Panc1 (cell line): ENCODE measurements around the gene STAC. TPM values are rescaled to one million over a fixed set of nuclear protein-coding genes. Genes with fewer than 3 reads are reported as not detected.

Experiments
- ATAC-seq: fragments of 200-7000 bp; cut with Tn5 transposase; 2 replicates; pipeline ENCODE4 v1.9.1; 2020; ENCODE audit warnings: mild to moderate bottlenecking, moderate library complexity
- BruUV-seq: library from RNA; stranded (reverse); fragments of 400-500 nt; replicated peaks from 2 replicates; lab custom pipeline; 2021; lab: Mats Ljungman, UMichigan
- CTCF ChIA-PET: fragments of 300-600 bp; sonication (Branson Sonifier 250); formaldehyde crosslinking; loops from one replicate; lab custom pipeline; 2022; ENCODE audit warnings: antibody characterized with exemption; lab: Charles Lee
- POLR2A ChIA-PET: fragments of 300-600 bp; sonication (Branson Sonifier 250); formaldehyde crosslinking; loops from one replicate; lab custom pipeline; 2022; ENCODE audit warnings: antibody characterized with exemption; lab: Charles Lee
- DNase-seq: peaks from one replicate; pipeline ENCODE4 v3.0.0-alpha.2; 2010; ENCODE audit warnings: low read depth, low spot score
- H3K27ac ChIP-seq: 2 replicates; pipeline ENCODE4 v1.5.1; 2011; ENCODE audit warnings: mild to moderate bottlenecking, low read length, inconsistent platforms
- H3K27me3 ChIP-seq: fragments of 200-500 bp; sonication (Bioruptor generic); 2 replicates; pipeline ENCODE4 v1.6.0; 2014; ENCODE audit warnings: low read length, inconsistent platforms; ENCODE audit not compliant: control insufficient read depth, insufficient read depth
- H3K36me3 ChIP-seq: fragments of 200-500 bp; sonication (Bioruptor generic); 2 replicates; pipeline ENCODE4 v1.5.1; 2014; ENCODE audit warnings: inconsistent platforms, mild to moderate bottlenecking, low read length, moderate library complexity; ENCODE audit not compliant: control insufficient read depth, insufficient read depth
- H3K4me1 ChIP-seq: 2 replicates; pipeline ENCODE4 v1.5.1; 2011; ENCODE audit warnings: inconsistent platforms, mild to moderate bottlenecking, low read length, moderate library complexity; ENCODE audit not compliant: control insufficient read depth, insufficient read depth
- H3K4me3 ChIP-seq, 2 experiments: 2 replicates each; pipeline ENCODE4 v1.5.1; 2011 to 2012; ENCODE audit warnings: low read depth in 2 of 2, low read length in 2 of 2, mild to moderate bottlenecking in 2 of 2, inconsistent platforms in 1 of 2, moderate library complexity in 1 of 2
- H3K9me3 ChIP-seq: fragments of 200-500 bp; sonication (Bioruptor generic); 2 replicates; pipeline ENCODE4 v1.5.1; 2014; ENCODE audit warnings: low read depth, mild to moderate bottlenecking, inconsistent platforms, low read length, moderate library complexity; ENCODE audit not compliant: control insufficient read depth, insufficient read depth
- POLR2AphosphoS5 ChIP-seq: IDR thresholded peaks from 2 replicates; pipeline ENCODE4 v1.6.1; 2012; ENCODE audit warnings: mild to moderate bottlenecking, low read depth, low read length, moderate library complexity
- SIN3A ChIP-seq: IDR thresholded peaks from 2 replicates; pipeline ENCODE4 v1.6.1; 2012; ENCODE audit warnings: low read depth, mild to moderate bottlenecking, low read length, moderate library complexity, borderline replicate concordance; ENCODE audit not compliant: insufficient read depth
- TCF7L2 ChIP-seq: IDR thresholded peaks from 2 replicates; pipeline ENCODE4 v1.6.1; 2011; ENCODE audit warnings: mild to moderate bottlenecking, low read depth, low read length, inconsistent platforms
- in situ Hi-C: cut with HindIII; loops from 2 replicates; pipeline ENCODE4 v1.10.0; 2016; ENCODE audit warnings: low sequenced_read_pairs, low pct_unique_long_range_greater_than_20kb
- intact Hi-C: fragments of 100-400 bp; cut with micrococcal nuclease; formaldehyde crosslinking; loops from one replicate; pipeline ENCODE4 v1.10.0; 2022; ENCODE audit not compliant: unreplicated experiment
- total RNA-seq: library from RNA; stranded (reverse); gene quantifications from one replicate; pipeline ENCODE4 v1.2.1, GENCODE V29; 2021; ENCODE audit not compliant: unreplicated experiment
- TF ChIP-seq, protein P1 (sequence below): fragments of 450-650 bp; IDR thresholded peaks from 2 replicates; pipeline ENCODE4 v1.5.1; 2017; ENCODE audit warnings: mild to moderate bottlenecking
- TF ChIP-seq, protein P2 (sequence below), 2 experiments: IDR thresholded peaks; 2 replicates each; pipeline ENCODE4 v1.6.1; 2011 to 2012; ENCODE audit warnings: low read depth in 2 of 2, control low read depth in 1 of 2, low read length in 1 of 2, mild to moderate bottlenecking in 1 of 2, moderate library complexity in 1 of 2; ENCODE audit not compliant: insufficient read depth in 1 of 2

Gene STAC
- total RNA-seq, 1 experiment from 2014 or later, result 18.8 TPM

DNA sequence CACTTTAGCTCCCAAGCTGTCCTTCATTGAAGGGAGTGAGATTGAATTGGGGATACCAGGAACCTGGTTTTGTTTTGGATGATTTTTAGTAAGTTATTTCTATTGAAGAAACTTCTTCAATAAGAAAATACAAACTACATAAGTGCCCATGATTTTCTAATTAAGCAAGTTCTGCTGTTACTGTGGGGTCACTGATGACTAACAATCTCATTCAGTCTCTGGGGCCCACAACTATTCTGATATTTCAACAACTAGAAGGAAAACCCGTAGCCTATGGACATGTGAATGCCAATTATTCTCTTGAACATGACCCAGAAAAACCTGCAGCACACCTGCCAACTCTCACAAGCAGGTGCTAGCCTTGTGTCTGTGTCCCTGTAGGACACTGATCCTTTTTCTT lies 199.4 kb downstream of the STAC start:
- H3K4me1 ChIP-seq, result no peaks in the 10 kb centered on the region
- H3K27me3 ChIP-seq, result no peaks in the 10 kb centered on the region
- no peak overlapping the region for H3K27ac ChIP-seq
- no peaks in the 10 kb centered on the region for H3K9me3 ChIP-seq
- POLR2A ChIA-PET, result no interaction called here
- H3K4me3 ChIP-seq, result no peak overlapping the region
- DNase-seq (no peak), ATAC-seq (no peak)
- H3K36me3 ChIP-seq, result no peaks in the 10 kb centered on the region
- in situ Hi-C loops (no loop called here), intact Hi-C loops (no loop called here)
- CTCF ChIA-PET, result no interaction called here
- TF ChIP-seq, protein P1, sequence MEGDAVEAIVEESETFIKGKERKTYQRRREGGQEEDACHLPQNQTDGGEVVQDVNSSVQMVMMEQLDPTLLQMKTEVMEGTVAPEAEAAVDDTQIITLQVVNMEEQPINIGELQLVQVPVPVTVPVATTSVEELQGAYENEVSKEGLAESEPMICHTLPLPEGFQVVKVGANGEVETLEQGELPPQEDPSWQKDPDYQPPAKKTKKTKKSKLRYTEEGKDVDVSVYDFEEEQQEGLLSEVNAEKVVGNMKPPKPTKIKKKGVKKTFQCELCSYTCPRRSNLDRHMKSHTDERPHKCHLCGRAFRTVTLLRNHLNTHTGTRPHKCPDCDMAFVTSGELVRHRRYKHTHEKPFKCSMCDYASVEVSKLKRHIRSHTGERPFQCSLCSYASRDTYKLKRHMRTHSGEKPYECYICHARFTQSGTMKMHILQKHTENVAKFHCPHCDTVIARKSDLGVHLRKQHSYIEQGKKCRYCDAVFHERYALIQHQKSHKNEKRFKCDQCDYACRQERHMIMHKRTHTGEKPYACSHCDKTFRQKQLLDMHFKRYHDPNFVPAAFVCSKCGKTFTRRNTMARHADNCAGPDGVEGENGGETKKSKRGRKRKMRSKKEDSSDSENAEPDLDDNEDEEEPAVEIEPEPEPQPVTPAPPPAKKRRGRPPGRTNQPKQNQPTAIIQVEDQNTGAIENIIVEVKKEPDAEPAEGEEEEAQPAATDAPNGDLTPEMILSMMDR, result no peak
- TF ChIP-seq, protein P2, sequence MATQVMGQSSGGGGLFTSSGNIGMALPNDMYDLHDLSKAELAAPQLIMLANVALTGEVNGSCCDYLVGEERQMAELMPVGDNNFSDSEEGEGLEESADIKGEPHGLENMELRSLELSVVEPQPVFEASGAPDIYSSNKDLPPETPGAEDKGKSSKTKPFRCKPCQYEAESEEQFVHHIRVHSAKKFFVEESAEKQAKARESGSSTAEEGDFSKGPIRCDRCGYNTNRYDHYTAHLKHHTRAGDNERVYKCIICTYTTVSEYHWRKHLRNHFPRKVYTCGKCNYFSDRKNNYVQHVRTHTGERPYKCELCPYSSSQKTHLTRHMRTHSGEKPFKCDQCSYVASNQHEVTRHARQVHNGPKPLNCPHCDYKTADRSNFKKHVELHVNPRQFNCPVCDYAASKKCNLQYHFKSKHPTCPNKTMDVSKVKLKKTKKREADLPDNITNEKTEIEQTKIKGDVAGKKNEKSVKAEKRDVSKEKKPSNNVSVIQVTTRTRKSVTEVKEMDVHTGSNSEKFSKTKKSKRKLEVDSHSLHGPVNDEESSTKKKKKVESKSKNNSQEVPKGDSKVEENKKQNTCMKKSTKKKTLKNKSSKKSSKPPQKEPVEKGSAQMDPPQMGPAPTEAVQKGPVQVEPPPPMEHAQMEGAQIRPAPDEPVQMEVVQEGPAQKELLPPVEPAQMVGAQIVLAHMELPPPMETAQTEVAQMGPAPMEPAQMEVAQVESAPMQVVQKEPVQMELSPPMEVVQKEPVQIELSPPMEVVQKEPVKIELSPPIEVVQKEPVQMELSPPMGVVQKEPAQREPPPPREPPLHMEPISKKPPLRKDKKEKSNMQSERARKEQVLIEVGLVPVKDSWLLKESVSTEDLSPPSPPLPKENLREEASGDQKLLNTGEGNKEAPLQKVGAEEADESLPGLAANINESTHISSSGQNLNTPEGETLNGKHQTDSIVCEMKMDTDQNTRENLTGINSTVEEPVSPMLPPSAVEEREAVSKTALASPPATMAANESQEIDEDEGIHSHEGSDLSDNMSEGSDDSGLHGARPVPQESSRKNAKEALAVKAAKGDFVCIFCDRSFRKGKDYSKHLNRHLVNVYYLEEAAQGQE (IDR thresholded peaks at IDR 0.05; ENCODE audit: insufficient read depth in 1 of 2, low read depth in 2 of 2, low read length in 1 of 2), result no peak
- no TSS peak for BruUV-seq

DNA sequence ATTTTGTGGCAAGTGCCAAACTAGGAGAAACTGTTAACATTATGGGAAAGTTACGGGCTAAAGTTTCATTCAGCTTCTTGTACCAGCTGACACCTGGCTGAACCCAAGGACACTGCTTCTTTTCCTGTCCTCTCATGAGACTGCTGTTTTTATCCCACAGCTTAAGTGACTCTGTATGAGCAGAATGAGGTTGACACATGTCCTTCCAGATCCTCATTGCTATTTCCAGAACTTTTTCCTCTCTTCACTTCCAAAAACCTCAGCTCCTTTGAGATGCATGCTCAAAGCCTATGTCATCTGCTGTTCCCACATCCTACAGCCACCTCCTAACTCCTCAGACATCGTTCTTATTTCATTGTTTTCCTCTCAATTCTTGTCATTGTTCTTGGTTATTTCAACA lies 200.4 kb downstream of the STAC start:
- Histone ChIP-seq H3K36me3 (no peaks in the 10 kb centered on the region), H3K4me3 (no peak overlapping the region), H3K27me3 (no peaks in the 10 kb centered on the region), H3K27ac (no peak overlapping the region), H3K9me3 (no peaks in the 10 kb centered on the region), H3K4me1 (no peaks in the 10 kb centered on the region)
- no peak for TF ChIP-seq TCF7L2
- no peak for TF ChIP-seq POLR2AphosphoS5
- TF ChIP-seq, protein P1, result no peak
- intact Hi-C loops (no loop called here), in situ Hi-C loops (no loop called here)
- ATAC-seq (no peak), DNase-seq (no peak)
- CTCF ChIA-PET, result no interaction called here
- POLR2A ChIA-PET, result no interaction called here
- no TSS peak for BruUV-seq

DNA sequence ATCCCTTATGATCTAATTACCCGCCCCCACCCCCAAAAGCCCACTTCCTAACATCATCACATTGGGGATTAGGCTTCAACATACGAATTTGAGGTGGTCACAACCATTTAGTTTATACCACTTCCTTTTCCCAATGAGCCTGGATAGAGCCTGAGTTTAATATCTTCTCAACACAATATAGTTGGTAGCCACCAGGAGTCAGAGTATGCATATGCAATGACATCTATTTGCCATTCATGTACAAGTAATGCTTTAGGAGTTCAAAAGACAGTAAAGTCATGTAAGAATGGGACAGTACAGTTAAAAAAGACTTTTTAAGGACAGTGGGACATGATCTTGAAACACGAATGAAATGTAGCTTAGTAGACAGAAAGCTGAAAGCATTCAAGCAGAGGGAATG lies 211.7 kb downstream of the STAC start:
- ATAC-seq (no peak), DNase-seq (no peak)
- BruUV-seq, result no TSS peak
- Histone ChIP-seq H3K27ac (no peak overlapping the region), H3K4me3 (no peak overlapping the region), H3K4me1 (no peaks in the 10 kb centered on the region), H3K9me3 (no peaks in the 10 kb centered on the region), H3K36me3 (no peaks in the 10 kb centered on the region), H3K27me3 (no peaks in the 10 kb centered on the region)
- intact Hi-C loops (no loop called here), in situ Hi-C loops (no loop called here)
- ChIA-PET CTCF (no interaction called here), POLR2A (no interaction called here)
- no peak for TF ChIP-seq SIN3A
- no peak for TF ChIP-seq TCF7L2
- TF ChIP-seq, protein P2 (IDR thresholded peaks at IDR 0.05; ENCODE audit: insufficient read depth in 1 of 2, low read depth in 2 of 2, low read length in 1 of 2), result no peak
